Tibial artery (tissue), 4 donors: Measurements from ENCODE around the gene GRAP2.

Experiments
- DNase-seq, 2 donors: peaks; one replicate each; pipeline ENCODE4 v3.0.0-alpha.2; 2019
- H3K27ac ChIP-seq, 2 donors: fragments of 200-600 bp; sonication (generic) in 1 of 2; 1 replicate in 1 of 2; 2 replicates in 1 of 2; pipeline ENCODE4 v1.5.1; 2018 to 2019; ENCODE audit warnings: mild to moderate bottlenecking in 1 of 2
- H3K27me3 ChIP-seq, 2 donors: fragments of 200-600 bp; sonication (generic) in 1 of 2; one replicate each; pipeline versions ENCODE4 v1.5.1 to v1.6.0; 2016 to 2019
- H3K36me3 ChIP-seq, 3 donors: fragments of 200-600 bp; sonication (generic) in 2 of 3; one replicate each; pipeline ENCODE4 v1.5.1; 2016 to 2019; ENCODE audit warnings: mild to moderate bottlenecking in 2 of 3
- H3K4me1 ChIP-seq, 4 donors: fragments of 200-600 bp; sonication (generic) in 2 of 4; 1 replicate in 3 of 4; 2 replicates in 1 of 4; pipeline ENCODE4 v1.5.1; 2016 to 2019
- H3K4me3 ChIP-seq, 2 donors: fragments of 200-600 bp; sonication (generic) in 1 of 2; 1 replicate in 1 of 2; 2 replicates in 1 of 2; pipeline ENCODE4 v1.5.1; 2018 to 2019; ENCODE audit warnings: mild to moderate bottlenecking in 2 of 2
- H3K9me3 ChIP-seq, 3 donors: fragments of 200-600 bp; sonication (generic) in 1 of 3; one replicate each; pipeline ENCODE4 v1.5.1; 2016 to 2019
- intact Hi-C: fragments of 100-400 bp; cut with DNase I; formaldehyde crosslinking; loops from one replicate; pipeline ENCODE4 v1.15.0; 2023; ENCODE audit warnings: low total_unique reads
- TF ChIP-seq, protein P1 (sequence below), 2 experiments: fragments of 200-600 bp in 1 of 2; fragments of 450-650 bp in 1 of 2; IDR thresholded peaks; one replicate each; pipeline ENCODE4 v1.5.1; 2017 to 2019; ENCODE audit warnings: antibody characterized with exemption in 2 of 2, mild to moderate bottlenecking in 1 of 2, moderate library complexity in 1 of 2

The GRAP2 gene

DNA sequence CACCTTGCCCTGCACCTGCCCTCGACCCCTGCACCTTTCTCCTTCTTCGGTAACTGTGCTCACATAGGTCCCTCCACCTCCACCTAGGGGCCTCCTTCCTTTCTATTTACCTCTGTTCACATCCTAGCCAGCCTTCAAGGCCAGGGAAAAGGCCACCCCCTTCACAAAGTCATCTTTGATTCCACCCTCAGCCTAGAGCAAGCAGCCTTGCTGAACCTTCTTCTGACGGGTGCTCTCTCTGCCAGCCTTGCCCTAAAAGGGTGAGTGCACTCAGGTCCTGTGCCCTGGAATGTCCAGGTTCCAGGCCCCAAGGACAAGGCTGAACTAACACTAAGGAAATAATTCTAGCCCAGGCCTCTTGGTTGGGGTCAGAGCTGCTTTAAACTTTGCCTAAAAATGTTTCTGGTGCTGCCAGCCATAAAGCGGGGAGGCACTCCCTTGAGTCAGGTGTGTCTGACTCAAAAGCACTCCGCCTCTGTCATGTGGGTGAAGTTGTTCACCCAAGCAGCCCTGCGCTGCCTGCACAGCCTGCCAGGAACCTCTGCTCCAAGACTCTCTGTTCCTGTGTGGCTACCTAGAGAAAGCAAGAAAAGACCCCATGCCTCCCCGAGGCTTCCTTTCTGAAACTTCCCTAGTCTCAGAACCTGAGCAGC is 84.6 kb downstream of the GRAP2 start:
- H3K4me3 ChIP-seq, result no peak overlapping the region
- no peak overlapping the region for H3K27ac ChIP-seq
- H3K9me3 ChIP-seq, result no peaks in the 10 kb centered on the region
- peaks cover 0 to 40% of the 10 kb centered on the region in 2 donors for H3K27me3 ChIP-seq
- intact Hi-C loops, result no loop called here
- H3K4me1 ChIP-seq, result no peaks in the 10 kb centered on the region
- TF ChIP-seq, protein P1, sequence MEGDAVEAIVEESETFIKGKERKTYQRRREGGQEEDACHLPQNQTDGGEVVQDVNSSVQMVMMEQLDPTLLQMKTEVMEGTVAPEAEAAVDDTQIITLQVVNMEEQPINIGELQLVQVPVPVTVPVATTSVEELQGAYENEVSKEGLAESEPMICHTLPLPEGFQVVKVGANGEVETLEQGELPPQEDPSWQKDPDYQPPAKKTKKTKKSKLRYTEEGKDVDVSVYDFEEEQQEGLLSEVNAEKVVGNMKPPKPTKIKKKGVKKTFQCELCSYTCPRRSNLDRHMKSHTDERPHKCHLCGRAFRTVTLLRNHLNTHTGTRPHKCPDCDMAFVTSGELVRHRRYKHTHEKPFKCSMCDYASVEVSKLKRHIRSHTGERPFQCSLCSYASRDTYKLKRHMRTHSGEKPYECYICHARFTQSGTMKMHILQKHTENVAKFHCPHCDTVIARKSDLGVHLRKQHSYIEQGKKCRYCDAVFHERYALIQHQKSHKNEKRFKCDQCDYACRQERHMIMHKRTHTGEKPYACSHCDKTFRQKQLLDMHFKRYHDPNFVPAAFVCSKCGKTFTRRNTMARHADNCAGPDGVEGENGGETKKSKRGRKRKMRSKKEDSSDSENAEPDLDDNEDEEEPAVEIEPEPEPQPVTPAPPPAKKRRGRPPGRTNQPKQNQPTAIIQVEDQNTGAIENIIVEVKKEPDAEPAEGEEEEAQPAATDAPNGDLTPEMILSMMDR (IDR thresholded peaks at IDR 0.05), result no peak
- no peaks in the 10 kb centered on the region for H3K36me3 ChIP-seq
- no peak for DNase-seq

DNA sequence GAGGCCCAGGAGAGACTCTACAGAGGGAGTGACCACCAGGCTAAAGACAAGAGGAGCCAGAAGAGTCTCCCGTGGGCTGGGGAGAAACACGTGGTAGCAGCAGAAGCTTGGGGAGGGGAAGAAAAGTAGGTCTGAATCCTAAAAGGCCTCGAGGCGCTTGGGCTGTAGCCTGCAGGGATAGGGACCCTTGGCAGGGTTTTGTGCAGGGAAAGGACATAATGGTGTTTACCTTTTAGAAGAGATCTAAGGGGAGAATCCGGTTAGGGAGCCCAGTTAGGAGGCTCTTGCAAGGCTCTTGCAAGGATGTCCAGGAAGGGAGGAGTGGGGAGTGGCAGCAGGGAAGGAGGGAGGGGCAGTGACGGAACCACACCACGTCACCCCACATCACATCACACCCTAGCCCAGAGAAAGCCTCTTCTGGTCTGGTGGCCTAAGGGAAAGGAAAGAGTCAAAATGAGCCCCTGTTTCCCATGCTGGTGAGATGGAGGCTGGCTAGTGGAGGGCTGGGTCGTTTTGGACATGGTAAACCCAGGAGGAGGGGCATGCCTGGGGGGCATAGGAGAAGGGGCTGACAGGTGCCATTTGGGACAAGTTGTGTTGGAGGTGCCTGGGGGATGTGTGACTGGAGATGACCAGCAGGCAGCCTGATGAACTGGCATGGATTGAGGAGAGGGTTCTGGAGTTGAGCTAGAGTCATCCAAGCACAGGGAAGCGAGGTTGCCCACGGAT is 87.7 kb downstream of the GRAP2 start:
- Histone ChIP-seq H3K9me3 (no peaks in the 10 kb centered on the region), H3K27me3 (peaks cover 0 to 33% of the 10 kb centered on the region in 2 donors), H3K36me3 (no peaks in the 10 kb centered on the region), H3K4me3 (no peak overlapping the region), H3K27ac (no peak overlapping the region), H3K4me1 (no peaks in the 10 kb centered on the region)
- TF ChIP-seq, protein P1 (IDR thresholded peaks at IDR 0.05), result no peak
- no peak for DNase-seq
- intact Hi-C loops, result no loop called here

DNA sequence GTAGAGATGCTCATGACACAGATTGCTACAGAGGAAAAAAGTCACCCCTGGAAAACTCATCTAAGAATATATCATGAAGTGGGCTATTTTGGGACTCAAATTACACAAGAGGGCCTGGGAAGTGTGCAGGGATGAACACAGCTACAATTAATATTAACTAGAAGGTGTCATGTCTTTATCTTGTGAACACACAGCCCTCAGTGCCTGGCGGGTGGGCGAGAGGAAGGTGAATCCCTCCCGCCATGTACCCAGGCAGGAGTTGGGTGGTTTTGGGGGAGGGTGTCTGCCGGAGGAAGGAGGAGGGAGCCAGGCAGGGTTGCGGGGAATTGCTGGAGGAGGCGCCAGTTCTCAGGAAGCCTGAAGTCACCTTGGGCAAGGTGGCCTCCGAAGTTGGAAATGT is 88.7 kb downstream of the GRAP2 start:
- no peak overlapping the region for H3K27ac ChIP-seq
- no peak for DNase-seq
- no peaks in the 10 kb centered on the region for H3K36me3 ChIP-seq
- H3K27me3 ChIP-seq, result peaks cover 0 to 40% of the 10 kb centered on the region in 2 donors
- intact Hi-C loops, result no loop called here
- H3K4me3 ChIP-seq, result no peak overlapping the region
- peaks cover 0 to 5% (median 3%) of the 10 kb centered on the region in 4 donors for H3K4me1 ChIP-seq
- TF ChIP-seq, protein P1 (IDR thresholded peaks at IDR 0.05), result no peak
- H3K9me3 ChIP-seq, result no peaks in the 10 kb centered on the region

DNA sequence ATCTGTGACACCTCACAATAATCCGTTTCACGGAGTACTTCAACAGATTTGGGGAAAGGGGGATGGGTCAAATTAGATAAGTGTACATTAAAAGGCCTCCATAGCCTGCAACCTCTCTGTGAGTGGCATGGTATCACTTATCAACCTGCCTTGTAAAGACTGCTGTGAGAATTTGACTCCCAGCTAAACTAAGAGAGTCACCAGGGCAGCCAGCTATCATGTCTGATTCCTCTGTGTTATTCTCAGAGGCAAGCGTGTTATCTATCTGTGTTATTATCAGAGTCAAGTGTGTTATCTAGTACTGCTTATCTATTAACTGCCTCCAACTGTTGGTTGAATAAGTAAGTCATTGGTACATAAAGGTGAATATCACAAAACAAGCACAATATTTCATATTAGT is 89.8 kb downstream of the GRAP2 start:
- Histone ChIP-seq H3K4me1 (peaks cover 0 to 12% (median 7%) of the 10 kb centered on the region in 4 donors), H3K4me3 (no peak overlapping the region)
- intact Hi-C loops, result no loop called here

DNA sequence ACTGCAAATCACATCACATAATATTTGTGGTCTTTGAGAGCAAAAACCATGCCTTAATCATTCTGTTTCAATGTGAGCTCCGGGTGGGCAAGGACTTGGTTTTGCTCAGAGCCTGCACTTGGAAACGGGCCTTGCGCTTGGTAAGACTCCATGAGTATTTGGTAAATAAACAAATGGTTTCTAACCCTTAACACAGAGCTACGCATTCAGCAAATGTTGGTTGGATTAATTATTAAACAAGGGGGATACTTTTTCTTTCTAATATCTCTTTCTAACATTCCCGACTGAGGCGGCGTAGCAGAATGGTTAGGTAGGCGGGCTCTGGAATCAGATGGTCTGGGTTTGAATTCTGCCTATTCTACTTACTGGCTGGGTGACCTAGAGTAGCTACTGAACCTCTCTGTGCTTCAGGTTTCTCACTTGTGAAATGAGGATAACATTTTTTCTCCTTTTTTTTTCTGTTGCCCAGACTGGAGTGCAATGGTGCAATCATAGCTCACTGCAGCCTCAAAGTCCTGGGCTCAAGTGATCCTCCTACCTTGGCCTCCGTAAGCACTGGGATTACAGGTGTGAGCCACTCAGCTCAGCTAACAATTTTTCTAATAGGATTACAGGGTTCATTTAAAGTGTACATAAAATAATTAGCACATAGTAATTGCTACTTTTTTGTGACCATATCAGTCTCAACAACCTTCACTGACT is 90.4 kb downstream of the GRAP2 start:
- TF ChIP-seq, protein P1 (IDR thresholded peaks at IDR 0.05), result no peak
- Histone ChIP-seq H3K27ac (no peak overlapping the region), H3K4me3 (no peak overlapping the region), H3K36me3 (no peaks in the 10 kb centered on the region), H3K9me3 (no peaks in the 10 kb centered on the region), H3K4me1 (peaks cover 0 to 12% (median 7%) of the 10 kb centered on the region in 4 donors), H3K27me3 (peaks cover 0 to 43% of the 10 kb centered on the region in 2 donors)
- intact Hi-C loops, result no loop called here
- DNase-seq, result no peak

More for the DNA sequence above, 89.8 kb downstream of the GRAP2 start:
- DNase-seq, result no peak
- Histone ChIP-seq H3K9me3 (no peaks in the 10 kb centered on the region), H3K27ac (no peak overlapping the region), H3K27me3 (peaks cover 0 to 41% of the 10 kb centered on the region in 2 donors), H3K36me3 (no peaks in the 10 kb centered on the region)
- TF ChIP-seq, protein P1 (IDR thresholded peaks at IDR 0.05), result no peak
